Loucy (cell line): ENCODE data around the gene EGR2.

ENCODE experiments used
- EZH2phosphoT487 ChIP-seq: fragments of 200-600 bp; IDR thresholded peaks from 2 replicates; pipeline ENCODE4 v1.6.1; 2018; ENCODE audit warnings: antibody characterized with exemption, mild to moderate bottlenecking, moderate library complexity, borderline replicate concordance
- TF ChIP-seq, protein P1 (sequence below): fragments of 200-600 bp; sonication (generic); conservative IDR thresholded peaks from 2 replicates; pipeline ENCODE4 v1.5.1; 2014; ENCODE audit warnings: mild to moderate bottlenecking, antibody characterized with exemption, low read length

DNA sequence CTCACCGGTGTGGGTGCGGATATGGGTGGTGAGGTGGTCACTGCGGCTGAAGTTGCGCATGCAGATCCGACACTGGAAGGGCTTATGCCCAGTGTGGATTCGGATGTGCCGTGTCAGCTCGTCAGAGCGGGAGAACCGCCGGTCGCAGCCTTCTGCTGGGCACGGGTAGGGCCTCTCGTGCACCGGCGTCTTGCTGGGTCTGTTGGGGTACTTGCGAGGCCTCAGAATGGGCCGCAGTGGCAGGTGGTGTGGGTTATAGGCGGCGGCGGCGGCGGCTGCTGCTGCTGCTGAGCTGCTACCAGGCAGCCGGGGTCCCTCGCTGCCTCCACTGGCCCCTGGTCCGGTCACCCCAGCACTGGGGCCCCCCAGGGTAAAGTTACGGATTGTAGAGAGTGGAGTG is 2.7 kb downstream of the EGR2 start:
- TF ChIP-seq, protein P1, sequence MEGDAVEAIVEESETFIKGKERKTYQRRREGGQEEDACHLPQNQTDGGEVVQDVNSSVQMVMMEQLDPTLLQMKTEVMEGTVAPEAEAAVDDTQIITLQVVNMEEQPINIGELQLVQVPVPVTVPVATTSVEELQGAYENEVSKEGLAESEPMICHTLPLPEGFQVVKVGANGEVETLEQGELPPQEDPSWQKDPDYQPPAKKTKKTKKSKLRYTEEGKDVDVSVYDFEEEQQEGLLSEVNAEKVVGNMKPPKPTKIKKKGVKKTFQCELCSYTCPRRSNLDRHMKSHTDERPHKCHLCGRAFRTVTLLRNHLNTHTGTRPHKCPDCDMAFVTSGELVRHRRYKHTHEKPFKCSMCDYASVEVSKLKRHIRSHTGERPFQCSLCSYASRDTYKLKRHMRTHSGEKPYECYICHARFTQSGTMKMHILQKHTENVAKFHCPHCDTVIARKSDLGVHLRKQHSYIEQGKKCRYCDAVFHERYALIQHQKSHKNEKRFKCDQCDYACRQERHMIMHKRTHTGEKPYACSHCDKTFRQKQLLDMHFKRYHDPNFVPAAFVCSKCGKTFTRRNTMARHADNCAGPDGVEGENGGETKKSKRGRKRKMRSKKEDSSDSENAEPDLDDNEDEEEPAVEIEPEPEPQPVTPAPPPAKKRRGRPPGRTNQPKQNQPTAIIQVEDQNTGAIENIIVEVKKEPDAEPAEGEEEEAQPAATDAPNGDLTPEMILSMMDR = no peak
- no peak for TF ChIP-seq EZH2phosphoT487
